GM18867 (cell line): ENCODE results near the gene PBLD.
"Not testable (repeated sequence)": the region's sequence is repeated elsewhere in the genome, so short reads cannot be mapped to it uniquely, and the experiment has no call there.

Experiments
- ATAC-seq: cut with Tn5 transposase; IDR thresholded peaks from one replicate; pipeline ENCODE4 v1.9.1; 2021; ENCODE audit warnings: mild to moderate bottlenecking, moderate library complexity; ENCODE audit not compliant: unreplicated experiment

PBLD gene

DNA sequence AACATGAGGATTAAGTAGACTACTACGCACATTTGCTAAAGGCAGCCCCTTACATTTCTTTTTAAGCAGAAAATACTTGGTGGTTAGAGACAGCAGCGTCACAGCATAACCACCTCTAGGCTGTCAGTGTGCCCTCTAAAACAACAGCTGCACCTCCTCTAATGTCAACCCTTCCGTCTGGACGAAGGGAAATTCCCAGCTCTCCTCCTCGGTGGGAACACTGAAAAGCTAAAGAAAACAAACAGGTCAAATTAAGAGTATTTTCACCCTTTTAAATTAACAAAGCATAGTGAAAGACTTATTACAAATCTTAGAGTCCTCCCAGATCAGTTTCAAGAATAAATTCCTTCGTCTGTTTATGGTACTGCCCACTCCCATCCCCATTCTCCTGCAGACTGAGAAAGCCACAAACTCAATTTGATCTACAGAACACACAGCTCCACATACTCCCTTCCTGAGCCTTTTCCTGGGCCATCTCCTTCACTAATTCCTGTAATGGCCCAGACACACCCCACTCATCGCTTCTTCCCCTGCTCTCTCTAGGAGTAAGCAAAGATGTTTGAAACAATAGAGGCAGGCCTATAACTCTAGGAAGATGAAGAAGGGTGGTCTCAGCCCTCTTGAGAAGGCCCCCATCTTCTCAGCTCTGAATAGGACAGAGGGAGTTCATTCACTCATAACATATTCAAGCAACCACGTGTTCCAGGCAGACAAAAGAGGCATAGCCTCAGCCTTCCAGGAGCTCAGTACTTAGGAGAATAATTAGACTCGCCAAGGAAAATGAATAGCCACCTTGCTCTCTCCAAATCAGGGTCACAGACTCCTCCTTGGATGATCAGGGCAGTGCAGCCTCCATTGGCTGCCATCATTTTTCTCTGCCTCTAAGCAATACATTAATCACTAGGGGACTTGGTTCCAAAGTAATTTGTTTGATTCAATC, 48.4 kb downstream of the PBLD start:
- ATAC-seq: no peak

DNA sequence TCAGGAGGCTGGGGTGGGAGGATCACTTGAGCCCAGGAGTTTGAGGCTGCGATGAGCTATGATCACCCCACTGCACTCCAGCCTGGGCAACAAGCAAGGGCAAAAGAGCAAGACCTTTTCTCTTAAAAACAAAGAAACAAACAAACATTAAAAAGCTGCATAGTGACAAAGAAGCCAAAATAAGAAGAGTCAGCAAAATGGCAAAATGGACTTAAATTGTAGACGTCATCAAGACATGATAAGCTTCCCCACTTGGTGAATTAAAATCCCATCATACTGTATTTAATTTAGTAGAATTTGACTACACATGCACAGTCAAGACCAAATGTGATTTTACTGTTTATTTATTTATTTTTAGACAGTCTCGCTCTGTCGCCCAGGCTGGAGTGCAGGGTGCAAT, 52.0 kb downstream of the PBLD start:
- ATAC-seq: no peak

DNA sequence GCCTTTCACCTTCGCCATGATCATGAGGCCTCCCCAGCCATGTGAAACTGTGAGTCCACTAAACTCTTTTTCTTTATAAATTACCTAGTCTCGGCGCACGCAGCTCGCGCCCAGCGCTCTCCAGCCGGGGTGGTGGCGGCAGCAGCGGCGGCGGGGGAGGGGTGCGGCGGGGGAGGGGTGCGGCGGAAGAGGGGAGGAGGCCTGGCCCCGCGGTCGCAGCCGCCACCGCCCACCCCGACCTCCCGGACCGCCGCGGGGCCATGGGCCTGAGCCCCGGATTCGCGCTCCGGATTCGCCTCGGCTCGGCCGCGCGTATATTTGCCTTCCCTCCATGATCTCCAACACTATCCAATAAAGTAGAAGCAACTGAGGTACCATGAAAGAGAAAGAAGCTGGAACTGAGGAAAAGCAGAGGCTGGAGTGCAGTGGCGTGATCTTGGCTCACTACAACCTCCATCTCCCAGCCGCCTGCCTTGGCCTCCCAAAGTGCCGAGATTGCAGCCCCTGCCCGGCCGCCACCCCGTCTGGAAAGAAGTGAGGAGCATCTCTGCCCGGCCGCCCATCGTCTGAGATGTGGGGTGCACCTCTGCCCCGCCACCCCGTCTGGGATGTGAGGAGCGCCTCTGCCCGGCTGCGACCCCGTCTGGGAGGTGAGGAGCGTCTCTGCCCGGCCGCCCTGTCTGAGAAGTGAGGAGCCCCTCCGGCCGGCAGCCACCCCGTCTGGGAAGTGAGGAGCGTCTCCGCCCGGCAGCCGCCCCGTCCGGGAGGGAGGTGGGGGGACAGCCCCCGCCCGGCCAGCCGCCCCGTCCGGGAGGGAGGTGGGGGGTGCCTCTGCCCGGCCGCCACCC, 53.6 kb downstream of the PBLD start:
- ATAC-seq: not testable (repeated sequence)

DNA sequence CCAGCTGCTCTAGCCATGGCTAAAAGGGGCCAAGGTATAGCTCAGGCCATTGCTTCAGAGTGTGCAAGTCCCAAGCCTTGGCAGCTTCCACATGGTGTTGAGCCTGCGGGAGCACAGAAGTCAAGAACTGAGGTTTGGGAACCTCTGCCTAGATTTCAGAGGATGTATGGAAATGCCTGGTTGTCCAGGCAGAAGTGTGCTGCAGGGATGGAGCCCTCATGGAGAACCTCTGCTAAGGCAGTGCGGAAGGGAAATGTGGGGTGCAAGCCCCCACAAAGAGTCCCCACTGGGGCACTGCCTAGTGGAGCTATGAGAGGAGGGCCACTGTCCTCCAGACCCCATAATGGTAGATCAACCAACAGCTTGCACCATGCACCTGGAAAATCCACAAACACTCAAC, 54.9 kb downstream of the PBLD start:
- ATAC-seq: not testable (repeated sequence)

DNA sequence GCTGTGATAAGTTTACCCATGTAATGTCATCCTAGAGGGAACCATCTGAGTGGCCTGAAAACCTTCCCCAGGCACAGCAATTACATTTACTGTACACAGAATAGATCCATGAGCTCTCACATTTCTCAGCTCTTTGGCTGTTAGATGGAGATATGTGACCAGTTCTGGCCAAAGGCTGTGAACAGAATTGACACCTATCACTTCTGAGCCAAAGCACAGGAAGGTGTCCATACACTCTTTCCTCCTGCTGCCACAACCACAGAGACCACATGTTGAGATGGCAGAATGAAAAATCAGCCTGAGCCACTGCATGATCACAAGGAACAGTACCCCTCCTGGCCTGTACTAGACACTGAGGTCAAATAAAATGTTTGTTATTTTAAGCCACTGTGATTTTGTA, 56.5 kb downstream of the PBLD start:
- no peak for ATAC-seq

DNA sequence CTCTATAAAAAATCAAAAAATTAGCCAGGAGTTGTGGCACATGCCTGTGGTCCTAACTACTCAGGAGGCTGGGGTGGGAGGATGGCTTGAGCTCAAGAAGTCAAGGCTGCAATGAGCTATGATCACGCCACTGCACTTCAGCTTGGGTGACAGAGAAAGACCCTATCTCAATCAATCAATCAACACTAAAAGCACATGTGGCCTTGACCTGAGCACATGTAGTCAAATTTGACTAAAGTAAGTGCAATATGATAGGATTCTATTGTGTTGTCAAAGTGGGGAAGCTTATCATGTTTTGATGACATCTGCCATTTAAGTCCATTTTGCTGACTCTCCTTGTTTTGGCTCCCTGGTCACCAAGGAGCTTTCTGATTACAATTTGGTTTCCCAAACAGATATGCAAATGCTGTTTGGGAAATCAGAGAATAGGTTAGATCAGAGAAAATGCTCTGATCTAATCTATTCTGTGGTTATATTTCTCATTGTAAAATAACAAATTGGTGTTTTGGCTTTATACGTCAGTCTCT, 57.1 kb downstream of the PBLD start:
- no peak for ATAC-seq

DNA sequence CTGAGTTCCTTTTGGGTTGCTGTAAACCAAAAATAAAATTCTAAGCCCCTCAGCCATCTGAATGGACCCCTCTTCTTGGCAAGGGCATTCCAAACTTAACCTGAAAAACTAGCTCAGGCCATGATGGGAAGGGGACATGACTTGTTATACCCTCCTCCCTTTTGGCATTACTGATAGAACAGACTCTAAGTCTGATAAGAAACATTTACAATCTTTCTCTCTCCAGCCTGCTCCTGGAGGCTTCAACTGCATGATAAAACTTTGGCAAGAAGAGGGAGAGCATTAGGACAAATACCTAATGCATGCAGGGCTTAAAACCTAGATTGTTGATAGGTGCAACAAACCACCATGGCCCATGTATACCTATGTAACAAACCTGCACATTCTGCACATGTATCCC, 59.9 kb downstream of the PBLD start:
- no peak for ATAC-seq

DNA sequence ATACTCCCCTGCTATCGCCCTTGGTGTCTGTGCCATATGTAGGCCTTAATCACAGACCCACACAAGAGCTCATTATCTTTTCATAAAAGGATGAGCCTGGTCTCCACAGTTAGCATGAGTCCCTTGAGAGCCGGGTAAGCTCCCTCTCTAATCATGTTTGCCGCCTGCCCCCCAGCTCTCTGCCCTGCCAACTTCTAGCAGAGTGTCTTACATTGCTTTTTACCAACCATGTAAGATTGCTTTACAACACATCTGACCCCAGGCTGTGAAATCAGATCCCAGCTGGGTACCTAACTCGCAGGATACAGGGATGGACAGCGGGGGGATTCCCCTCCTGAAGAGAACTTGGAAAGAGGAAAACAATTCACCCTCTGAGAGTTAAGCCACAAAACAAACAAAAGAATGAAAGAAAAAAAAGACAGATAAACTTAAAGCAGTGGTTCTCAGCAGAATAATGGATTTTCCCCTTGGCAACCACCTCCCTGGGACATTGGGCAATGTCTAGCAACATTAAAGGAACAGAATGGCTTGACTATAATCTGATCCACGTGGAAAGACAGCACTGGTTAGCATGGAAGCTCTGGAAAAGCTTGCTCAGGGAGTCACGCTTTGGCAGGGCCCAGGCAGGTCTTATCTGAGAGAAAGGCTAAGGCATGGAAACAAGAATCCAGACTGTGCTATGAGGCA, 61.4 kb downstream of the PBLD start:
- ATAC-seq: no peak

DNA sequence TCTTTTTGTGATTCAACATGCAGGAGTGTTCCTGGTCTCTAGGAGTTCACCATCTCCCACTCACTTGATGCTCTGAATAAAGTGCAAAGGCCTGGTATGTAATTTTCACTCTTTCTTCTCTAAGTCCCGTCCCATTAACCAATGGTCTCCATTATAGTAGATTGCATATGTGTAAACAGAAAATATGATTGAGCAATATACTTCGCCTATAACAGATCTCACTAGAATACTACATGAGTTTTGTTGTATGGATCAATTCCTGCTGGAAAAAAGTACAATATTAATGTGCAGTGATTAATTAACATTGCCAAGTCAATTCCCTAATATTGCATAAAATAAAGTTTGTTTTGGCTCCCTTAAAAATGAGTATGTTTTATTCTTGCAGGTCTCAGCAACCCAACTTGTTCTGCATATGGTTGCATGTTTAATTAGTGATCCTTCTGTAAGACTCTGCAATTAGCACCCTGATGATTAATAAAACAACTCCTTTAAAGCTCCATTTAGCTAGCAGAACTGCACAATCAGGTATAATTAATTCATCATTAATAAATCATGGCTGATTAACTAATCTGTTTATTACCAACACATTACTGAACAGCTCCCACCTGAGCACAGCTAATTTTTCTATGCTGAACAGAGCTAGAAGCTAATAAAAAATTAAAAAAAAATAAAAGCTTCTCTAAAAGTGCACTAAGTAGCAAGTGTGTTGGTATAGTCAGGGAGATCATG, 63.0 kb downstream of the PBLD start:
- ATAC-seq: no peak

DNA sequence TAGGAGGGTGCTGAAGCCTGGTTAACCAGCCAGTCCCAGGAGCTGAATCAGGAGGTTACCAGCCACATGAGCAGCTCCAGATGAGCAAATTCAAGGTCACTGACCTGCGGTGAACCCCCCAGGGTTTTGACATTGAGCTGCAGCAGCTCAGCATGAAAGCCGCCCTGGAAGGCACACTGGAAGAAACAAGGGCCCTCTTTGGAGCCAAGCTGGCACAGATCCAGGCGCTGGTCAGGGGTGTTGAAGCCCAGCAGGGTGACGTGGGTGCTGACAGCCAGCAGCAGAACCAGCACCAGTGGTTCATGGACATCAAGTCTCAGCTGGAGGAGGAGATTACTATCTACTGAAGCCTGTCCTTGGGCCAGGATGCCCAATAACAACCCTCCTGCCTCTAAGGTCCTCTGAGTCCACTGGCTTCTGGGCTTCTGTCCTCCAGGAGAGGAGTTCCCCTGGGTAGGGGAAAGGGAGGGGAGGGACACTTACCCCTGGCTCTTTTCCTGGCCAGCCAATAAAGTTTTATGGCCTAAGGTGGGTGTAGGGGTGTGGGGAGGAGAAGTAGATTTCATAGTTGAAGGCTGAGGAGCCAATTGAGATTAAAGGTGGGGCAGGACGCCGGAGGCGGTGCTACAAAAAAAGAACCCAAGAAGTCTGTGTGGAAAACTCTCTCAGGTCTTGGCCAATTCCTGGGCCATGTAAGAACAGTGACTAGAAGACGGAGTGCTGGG, 71.4 kb downstream of the PBLD start:
- no peak for ATAC-seq

DNA sequence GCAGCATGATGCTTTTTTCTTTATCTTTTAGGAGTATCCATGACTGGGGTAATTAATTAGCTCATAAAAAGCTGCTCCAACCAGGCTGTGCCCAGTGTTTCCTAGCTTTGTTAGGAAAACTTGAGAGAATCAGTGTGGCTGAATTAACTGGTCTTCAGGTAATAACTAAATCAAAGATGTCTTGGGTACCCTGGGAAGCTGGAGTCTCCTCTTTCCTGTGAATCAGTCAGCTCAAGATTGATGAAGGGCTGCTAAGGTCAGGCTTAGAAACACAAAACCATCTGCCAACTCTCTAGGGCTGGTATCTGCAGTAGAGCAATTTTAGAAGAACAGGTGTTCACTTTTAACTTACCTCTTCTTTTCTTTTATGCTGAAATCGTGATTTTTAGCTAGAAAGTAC, 79.4 kb downstream of the PBLD start:
- no peak for ATAC-seq

DNA sequence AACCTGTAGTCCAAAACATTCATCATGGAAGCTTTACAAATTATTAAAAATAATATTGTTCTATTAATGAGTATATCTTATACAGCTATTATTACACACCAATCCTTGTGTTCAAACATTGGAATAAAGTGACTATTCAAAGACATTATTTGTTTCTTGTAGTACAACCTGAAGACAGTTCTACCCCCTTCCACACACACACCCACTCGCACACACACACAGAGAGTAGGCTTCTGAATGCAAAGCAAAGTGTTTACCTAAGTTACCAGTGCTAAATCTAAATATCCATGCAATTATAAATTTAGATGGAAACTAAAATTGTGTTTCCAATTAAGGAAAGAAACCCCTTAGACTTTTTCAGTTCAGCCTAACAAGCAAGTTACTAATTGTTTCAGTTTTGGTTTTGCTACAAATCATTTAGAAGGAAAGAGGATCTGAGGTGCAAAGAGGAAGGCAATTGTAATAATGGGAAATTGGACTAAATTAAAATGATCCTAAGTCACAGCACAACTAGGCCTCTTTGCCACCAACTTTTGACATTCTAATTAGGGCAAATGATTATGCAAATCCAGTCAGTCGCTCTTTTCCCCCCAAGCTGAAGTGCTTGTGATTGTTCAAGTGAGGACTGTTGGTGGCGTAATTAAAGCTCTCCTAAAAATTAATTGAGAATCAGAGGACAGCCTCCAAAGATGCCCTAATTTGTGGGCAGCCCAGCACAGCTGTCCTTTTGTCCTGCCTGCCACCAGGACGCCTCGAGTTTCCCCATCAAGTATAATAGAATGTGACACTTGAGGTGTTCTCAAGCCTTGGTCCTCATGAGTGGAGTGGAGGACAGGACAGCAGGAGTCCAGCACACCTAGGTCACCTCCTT, 80.9 kb downstream of the PBLD start:
- ATAC-seq: no peak

DNA sequence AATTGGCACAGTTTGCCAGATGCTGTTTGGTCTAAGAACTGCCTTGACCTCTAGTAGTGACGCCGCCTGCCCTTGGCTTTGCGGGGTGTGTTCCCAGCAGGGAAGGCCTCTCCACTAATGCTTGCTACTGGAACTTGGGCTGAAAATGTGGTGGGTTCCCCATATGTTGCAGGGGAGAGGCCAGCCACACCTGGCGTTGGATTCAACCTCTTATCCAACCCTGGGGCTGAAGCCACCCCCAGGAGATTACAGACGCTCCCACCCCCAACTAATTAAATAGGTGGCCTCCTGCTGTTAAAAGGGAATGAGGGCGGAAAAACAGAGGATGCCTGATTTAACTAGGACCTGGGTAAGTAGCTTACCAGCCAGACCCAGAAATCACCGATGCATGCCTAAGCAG, 81.6 kb downstream of the PBLD start:
- no peak for ATAC-seq

DNA sequence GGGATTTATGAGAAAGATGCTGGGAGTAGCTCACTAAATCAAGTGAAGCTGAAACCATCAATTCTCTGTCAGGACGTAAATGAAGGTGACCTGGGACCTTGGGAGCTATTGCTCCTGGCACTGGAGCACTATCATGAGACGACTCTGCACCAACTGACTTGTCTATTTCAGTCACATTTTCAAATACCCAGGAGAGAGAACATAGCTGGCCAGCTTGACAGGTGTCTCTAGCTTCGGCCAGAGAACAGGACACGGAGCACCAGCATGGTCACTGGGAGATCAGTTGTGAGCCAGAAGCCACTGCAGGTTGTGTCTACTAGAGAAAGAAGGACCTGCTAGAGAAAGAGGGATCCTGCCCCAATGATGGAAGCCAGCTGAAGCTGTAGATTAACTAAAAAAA, 83.4 kb downstream of the PBLD start:
- ATAC-seq: no peak

DNA sequence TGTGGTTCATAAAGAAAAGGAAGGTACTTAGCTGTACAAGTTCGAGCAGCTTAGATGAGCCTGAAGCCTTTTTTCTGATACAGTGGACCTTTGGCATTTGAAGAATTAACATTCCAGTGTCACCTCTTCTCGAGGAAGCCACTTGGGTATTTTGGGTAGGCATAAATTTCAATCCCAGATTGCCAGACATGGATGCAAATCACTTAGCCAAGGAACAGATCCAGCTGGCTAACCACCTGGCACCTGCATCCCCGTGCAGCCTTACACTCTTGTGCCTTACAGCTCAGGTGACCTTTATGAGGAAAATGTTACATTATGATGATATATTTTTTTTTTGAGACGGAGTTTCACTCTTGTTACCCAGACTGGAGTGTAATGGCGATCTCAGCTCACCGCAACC, 84.8 kb downstream of the PBLD start:
- no peak for ATAC-seq

DNA sequence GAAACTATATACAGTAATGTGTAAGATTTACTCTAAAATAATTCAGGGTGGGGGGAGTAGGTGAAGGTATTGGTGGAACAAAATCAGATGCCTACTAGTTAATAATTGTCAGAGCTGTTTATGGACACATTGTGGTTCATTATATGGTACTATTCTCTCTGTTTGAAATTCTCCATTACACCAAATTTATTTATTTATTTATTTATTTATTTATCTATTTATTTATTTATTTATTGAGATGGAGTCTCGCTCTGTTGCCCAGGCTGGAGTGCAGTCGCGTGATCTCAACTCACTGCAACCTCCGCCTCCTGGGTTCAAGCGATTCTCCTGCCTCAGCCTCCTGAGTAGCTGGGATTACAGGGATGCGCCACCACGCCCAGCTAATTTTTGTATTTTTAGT, 86.3 kb downstream of the PBLD start:
- ATAC-seq: not testable (repeated sequence)

DNA sequence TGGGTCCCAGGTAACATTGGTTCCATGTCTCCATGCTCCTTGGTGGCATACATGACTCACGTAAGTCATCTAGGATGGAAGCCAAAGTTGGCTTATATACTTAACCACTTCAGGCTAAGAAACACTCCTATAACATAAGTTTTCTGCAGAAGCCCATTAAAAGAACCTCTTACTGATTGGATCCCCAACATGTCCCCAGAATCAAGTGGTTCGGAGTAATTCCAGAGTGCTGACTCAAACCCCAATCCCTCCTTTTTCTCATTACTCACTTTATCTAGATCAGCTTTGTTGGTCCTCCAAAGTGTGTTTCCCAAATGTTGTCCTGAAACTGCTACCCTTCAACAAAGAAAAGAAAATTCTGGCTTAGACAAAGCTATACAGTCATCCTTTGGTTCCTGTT, 90.7 kb downstream of the PBLD start:
- ATAC-seq: no peak

DNA sequence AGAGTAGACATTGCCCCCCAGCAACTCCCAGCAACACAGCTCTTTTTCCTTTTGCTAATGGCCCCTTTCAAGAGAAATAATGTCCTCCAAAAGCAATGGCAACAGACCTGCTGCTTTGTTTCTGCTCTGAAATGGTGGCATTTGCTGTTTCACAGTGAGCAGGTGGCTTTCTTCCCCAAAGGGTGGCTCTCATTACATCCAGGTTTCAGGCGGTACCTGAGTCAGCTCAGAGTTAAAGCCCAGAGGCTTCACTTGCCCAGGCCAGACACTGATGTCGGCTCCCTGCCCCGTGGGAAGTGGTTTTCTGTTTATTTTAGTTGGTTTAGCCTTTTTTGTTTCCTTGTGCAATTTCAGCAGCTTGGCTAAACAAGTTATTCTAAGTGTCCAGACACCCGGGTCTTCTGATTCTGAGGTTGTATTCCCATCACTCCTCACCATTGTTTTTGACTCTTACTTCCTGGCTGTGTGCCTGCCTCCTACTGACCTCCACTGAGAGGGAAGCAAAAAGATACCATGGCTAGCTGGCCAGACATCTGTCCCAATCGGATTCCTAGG, 93.1 kb downstream of the PBLD start:
- ATAC-seq: no peak

DNA sequence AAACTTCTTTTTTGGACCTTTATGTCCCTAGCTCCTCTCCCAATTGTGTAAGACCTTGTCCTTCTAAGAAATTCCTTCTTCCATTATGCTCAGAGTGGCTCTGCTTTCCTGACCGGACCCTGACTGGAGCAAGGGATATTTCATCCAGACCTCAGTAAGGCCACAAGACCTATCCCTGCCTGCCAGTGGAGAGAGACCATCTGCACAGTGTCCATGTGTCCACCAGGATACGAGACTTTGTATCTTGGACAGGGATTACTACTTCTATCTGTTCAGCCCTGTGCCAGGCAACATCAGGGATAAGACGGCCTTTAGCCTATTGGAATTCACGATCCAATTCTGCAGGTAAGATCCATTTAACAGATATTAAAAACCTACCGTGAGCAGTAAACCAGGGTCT, 93.7 kb downstream of the PBLD start:
- ATAC-seq: no peak
